Gastroesophageal sphincter (tissue), 4 donors: Measurements from ENCODE around the gene KIAA1614. TPM values are rescaled to one million over a fixed set of nuclear protein-coding genes. Genes with fewer than 3 reads are reported as not detected.

Experiments used
- ATAC-seq: fragments of 150-250 bp; one replicate; pipeline ENCODE4 v1.9.1; 2016; ENCODE audit warnings: mild to moderate bottlenecking, moderate library complexity
- H3K27ac ChIP-seq, 4 donors: fragments of 200-600 bp; sonication (generic) in 3 of 4; 1 replicate in 3 of 4; 2 replicates in 1 of 4; pipeline ENCODE4 v1.5.1; 2016 to 2019
- H3K27me3 ChIP-seq: fragments of 200-600 bp; sonication (generic); one replicate; pipeline ENCODE4 v1.5.1; 2019
- H3K36me3 ChIP-seq, 2 donors: fragments of 200-600 bp; sonication (generic); one replicate each; pipeline ENCODE4 v1.5.1; 2019; ENCODE audit warnings: control low read depth in 1 of 2
- H3K4me1 ChIP-seq, 3 donors: fragments of 200-600 bp; sonication (generic); 1 replicate in 2 of 3; 2 replicates in 1 of 3; pipeline ENCODE4 v1.5.1; 2016 to 2019; ENCODE audit warnings: control low read depth in 2 of 3
- H3K4me3 ChIP-seq, 2 donors: fragments of 200-600 bp; sonication (generic); one replicate each; pipeline ENCODE4 v1.5.1; 2019; ENCODE audit warnings: mild to moderate bottlenecking in 1 of 2, moderate library complexity in 1 of 2
- H3K9me3 ChIP-seq, 3 donors: fragments of 200-600 bp; sonication (generic); one replicate each; pipeline ENCODE4 v1.5.1; 2017 to 2019; ENCODE audit warnings: control low read depth in 2 of 3
- CTCF ChIP-seq, 4 experiments: fragments of 200-600 bp in 2 of 4; fragments of 450-650 bp in 2 of 4; sonication (generic) in 1 of 4; IDR thresholded peaks; one replicate each; pipeline ENCODE4 v1.5.1; 2017 to 2019; ENCODE audit warnings: antibody characterized with exemption in 4 of 4, mild to moderate bottlenecking in 2 of 4, moderate library complexity in 2 of 4
- EP300 ChIP-seq: sonication (generic); formaldehyde crosslinking; IDR thresholded peaks from one replicate; pipeline ENCODE4 v1.6.1; 2017; ENCODE audit warnings: antibody characterized with exemption, mild to moderate bottlenecking
- POLR2A ChIP-seq, 2 donors: fragments of 450-650 bp; IDR thresholded peaks; one replicate each; pipeline ENCODE4 v1.6.1; 2017; ENCODE audit warnings: antibody characterized with exemption in 2 of 2, mild to moderate bottlenecking in 2 of 2, moderate library complexity in 1 of 2
- POLR2AphosphoS5 ChIP-seq: sonication (generic); formaldehyde crosslinking; IDR thresholded peaks from one replicate; pipeline ENCODE4 v1.6.1; 2017; ENCODE audit warnings: antibody characterized with exemption
- WGBS, 2 donors: methylation state at CpG; one replicate each; pipeline ENCODE4 v1.1.5; 2018; ENCODE audit warnings: low coverage in 1 of 2; 5-methylcytosine and 5-hydroxymethylcytosine counted together
- total RNA-seq, 4 donors: library from RNA; depleted of rRNA; stranded (reverse); fragments of >200 nt; gene quantifications; one replicate each; pipeline ENCODE4 v1.1.0, GENCODE V29; 2016

Gene KIAA1614
- total RNA-seq, 4 donors from 2014 or later = 11.2 to 30.9 (median 16.7) TPM

- WGBS, 2 donors = 87% methylated on average over 3 of the region's 11 CpGs; no CpG with 5 or more reads in 1 of the 2 donors
- Histone ChIP-seq H3K4me1 (peaks cover 0 to 33% (median 12%) of the 10 kb centered on the region in 3 donors), H3K36me3 (peaks cover 0 to 50% of the 10 kb centered on the region in 2 donors), H3K4me3 (no peak overlapping the region), H3K27ac (no peak overlapping the region), H3K27me3 (no peaks in the 10 kb centered on the region), H3K9me3 (no peaks in the 10 kb centered on the region)
- ATAC-seq = no peak
- TF ChIP-seq CTCF (IDR thresholded peaks at IDR 0.05) = no peak
- no peak for TF ChIP-seq EP300
Measured at GRCh38 chr1:180951186-180951745, 38.6 kb downstream of the KIAA1614 start.

- Histone ChIP-seq H3K9me3 (no peaks in the 10 kb centered on the region), H3K4me1 (peaks cover 0 to 33% (median 12%) of the 10 kb centered on the region in 3 donors), H3K27me3 (no peaks in the 10 kb centered on the region), H3K4me3 (no peak overlapping the region), H3K27ac (no peak overlapping the region), H3K36me3 (peaks cover 0 to 42% of the 10 kb centered on the region in 2 donors)
- TF ChIP-seq CTCF (IDR thresholded peaks at IDR 0.05) (no peak), POLR2A (IDR thresholded peaks at IDR 0.05) (no peak), EP300 (no peak), POLR2AphosphoS5 (no peak)
- ATAC-seq = no peak
- WGBS, 2 donors = 87 to 94% methylated on average over 2 to 4 of the region's 5 CpGs
Measured at GRCh38 chr1:180951836-180952656, 39.3 kb downstream of the KIAA1614 start.

- no peak overlapping the region for H3K27ac ChIP-seq
- no peak overlapping the region for H3K4me3 ChIP-seq
- H3K27me3 ChIP-seq = no peaks in the 10 kb centered on the region
- peaks cover 0 to 33% (median 12%) of the 10 kb centered on the region in 3 donors for H3K4me1 ChIP-seq
- ATAC-seq = no peak
- TF ChIP-seq POLR2A (IDR thresholded peaks at IDR 0.05) (no peak), POLR2AphosphoS5 (no peak), EP300 (no peak), CTCF (IDR thresholded peaks at IDR 0.05) (no peak)
- WGBS, 2 donors = 86% methylated on average over 1 of the region's 6 CpGs; no CpG with 5 or more reads in 1 of the 2 donors
- H3K36me3 ChIP-seq = peaks cover 0 to 37% of the 10 kb centered on the region in 2 donors
- no peaks in the 10 kb centered on the region for H3K9me3 ChIP-seq
Measured at GRCh38 chr1:180952657-180953013, 39.9 kb downstream of the KIAA1614 start.

GRCh38 chr1:180953291-180954004 lies 40.8 kb downstream of the KIAA1614 start:
- WGBS, 2 donors = 0 to 20% methylated on average over 1 to 5 of the region's 41 CpGs

More at GRCh38 chr1:180953291-180954004, 40.8 kb downstream of the KIAA1614 start:
- peak overlapping the region in 3 of 4 donors; percentile 75 to 82 (median 78) for H3K27ac ChIP-seq
- peak overlapping the region; percentile 39 to 71 for H3K4me3 ChIP-seq
- no peaks in the 10 kb centered on the region for H3K9me3 ChIP-seq
- no peak for ATAC-seq
- H3K4me1 ChIP-seq = peaks cover 0 to 33% (median 12%) of the 10 kb centered on the region in 3 donors
- peaks cover 0 to 28% of the 10 kb centered on the region in 2 donors for H3K36me3 ChIP-seq
- H3K27me3 ChIP-seq = no peaks in the 10 kb centered on the region
- no peak for TF ChIP-seq POLR2AphosphoS5
- TF ChIP-seq POLR2A (IDR thresholded peaks at IDR 0.05) = no peak
- no peak for TF ChIP-seq EP300
- TF ChIP-seq CTCF (IDR thresholded peaks at IDR 0.05) = no peak
